K562 (cell line): ENCODE measurements around the gene AGO4. TPM values are rescaled to one million over a fixed set of nuclear protein-coding genes. Genes with fewer than 3 reads are reported as not detected.

ENCODE experiments used
- ATF4 ChIP-seq: fragments of 450-650 bp; formaldehyde crosslinking; IDR thresholded peaks from 2 replicates; pipeline ENCODE4 v1.4.0; 2022; ENCODE audit warnings: mild to moderate bottlenecking, moderate library complexity
- BHLHE40 ChIP-seq: IDR thresholded peaks from 2 replicates; pipeline ENCODE4 v1.6.1; 2011; ENCODE audit warnings: low read length, improper control_type of control experiment
- BRD9 ChIP-seq: fragments of 450-650 bp; IDR thresholded peaks from 2 replicates; pipeline ENCODE4 v1.6.1; 2018; ENCODE audit warnings: low read depth; ENCODE audit not compliant: partially characterized antibody
- HDAC1 ChIP-seq, 2 experiments: fragments of 450-650 bp; IDR thresholded peaks; 2 replicates each; pipeline ENCODE4 v1.6.1; 2016 to 2017; ENCODE audit warnings: inconsistent platforms in 1 of 2, mild to moderate bottlenecking in 1 of 2, moderate library complexity in 1 of 2
- HIVEP1 ChIP-seq: fragments of 250-450 bp; sonication (Bioruptor Pico); IDR thresholded peaks from 2 replicates; pipeline ENCODE4 v1.4.0; 2020; ENCODE audit warnings: mild to moderate bottlenecking
- HNRNPH1 ChIP-seq: fragments of 200-400 bp; formaldehyde crosslinking; optimal IDR thresholded peaks from 2 replicates; pipeline ENCODE3; 2017; ENCODE audit warnings: low read depth, mild to moderate bottlenecking, low read length, moderate library complexity
- KLF6 ChIP-seq: fragments of 250-450 bp; sonication (Bioruptor Pico); IDR thresholded peaks from 2 replicates; pipeline ENCODE4 v1.4.0; 2020; ENCODE audit warnings: mild to moderate bottlenecking, moderate library complexity, borderline replicate concordance
- MCM3 ChIP-seq: fragments of 450-650 bp; IDR thresholded peaks from 2 replicates; pipeline ENCODE4 v1.6.1; 2016
- MEF2A ChIP-seq: IDR thresholded peaks from 2 replicates; pipeline ENCODE4 v1.6.1; 2011; ENCODE audit warnings: low read depth, mild to moderate bottlenecking, low read length, moderate library complexity; ENCODE audit not compliant: control insufficient read depth
- NFXL1 ChIP-seq: fragments of 450-650 bp; formaldehyde crosslinking; IDR thresholded peaks from 2 replicates; pipeline ENCODE4 v1.4.0; 2021; ENCODE audit warnings: mild to moderate bottlenecking
- NONO ChIP-seq, 2 experiments: fragments of 200-400 bp in 1 of 2; fragments of 450-650 bp in 1 of 2; formaldehyde crosslinking in 1 of 2; IDR thresholded peaks; 2 replicates each; pipeline ENCODE4 v1.6.1; 2017; ENCODE audit warnings: low read depth in 2 of 2, mild to moderate bottlenecking in 2 of 2, moderate library complexity in 2 of 2, low read length in 1 of 2
- PHF8 ChIP-seq: fragments of 200-600 bp; sonication (generic); IDR thresholded peaks from 2 replicates; pipeline ENCODE4 v1.6.1; 2012; ENCODE audit warnings: mixed run types, mild to moderate bottlenecking, inconsistent platforms, low read length, moderate library complexity, borderline replicate concordance
- POLR2B ChIP-seq: fragments of 450-650 bp; IDR thresholded peaks from 2 replicates; pipeline ENCODE4 v1.6.1; 2018; ENCODE audit warnings: low read depth; ENCODE audit not compliant: partially characterized antibody
- PTBP1 ChIP-seq: fragments of 200-400 bp; formaldehyde crosslinking; IDR thresholded peaks from 2 replicates; pipeline ENCODE4 v1.6.1; 2017; ENCODE audit warnings: low read depth, low read length
- SAFB2 ChIP-seq: fragments of 200-400 bp; formaldehyde crosslinking; IDR thresholded peaks from 2 replicates; pipeline ENCODE4 v1.6.1; 2018; ENCODE audit warnings: borderline replicate concordance, low read length, low read depth, moderate library complexity; ENCODE audit not compliant: severe bottlenecking
- SMARCC2 ChIP-seq: fragments of 450-650 bp; IDR thresholded peaks from 2 replicates; pipeline ENCODE4 v1.6.1; 2017; ENCODE audit warnings: antibody characterized with exemption, moderate library complexity, mild to moderate bottlenecking, low read depth
- TCF3 ChIP-seq: sonication (generic); formaldehyde crosslinking; IDR thresholded peaks from 2 replicates; pipeline ENCODE4 v1.4.0; 2020; ENCODE audit warnings: mild to moderate bottlenecking, missing genetic modification reagents
- WHSC1 ChIP-seq: IDR thresholded peaks from one replicate; pipeline ENCODE4 v1.6.1; 2012; ENCODE audit warnings: low read length, control low read depth, inconsistent platforms
- ZNF134 ChIP-seq: fragments of 250-450 bp; sonication (Bioruptor Pico); conservative IDR thresholded peaks from 2 replicates; pipeline ENCODE4 v1.4.0; 2020
- ZNF696 ChIP-seq: fragments of 250-450 bp; sonication (Bioruptor Pico); conservative IDR thresholded peaks from 2 replicates; pipeline ENCODE4 v1.4.0; 2020; ENCODE audit warnings: mild to moderate bottlenecking, moderate library complexity
- ZNF699 ChIP-seq: fragments of 250-450 bp; sonication (Bioruptor Pico); IDR thresholded peaks from 2 replicates; pipeline ENCODE4 v1.8.0; 2021; ENCODE audit warnings: mild to moderate bottlenecking, moderate library complexity; ENCODE audit not compliant: insufficient replicate concordance
- ZNF785 ChIP-seq: fragments of 250-450 bp; sonication (Bioruptor Pico); IDR thresholded peaks from 2 replicates; pipeline ENCODE4 v1.4.0; 2020; ENCODE audit warnings: mild to moderate bottlenecking
- polyA plus RNA-seq, 8 experiments: library from polyadenylated mRNA; depleted of rRNA in 4 of 8; stranded (reverse) in 5 of 8; unstranded in 3 of 8; fragments of >200 nt; fragmentation: Nextera tagmentation in 2 of 8; fragmentation: Illumina TruSeq in 1 of 8; extraction: Ambion mirVana in 2 of 8; extraction: Trizol in 1 of 8; gene quantifications; 2 replicates each; pipeline versions ENCODE4 v1.2.1 to v1.2.3, GENCODE V29; 2011 to 2014; ENCODE audit warnings: inconsistent platforms in 1 of 8, missing spikeins in 1 of 8
- total RNA-seq, 7 experiments: library from RNA; depleted of rRNA in 6 of 7; stranded (reverse); fragments of >200 nt in 6 of 7; fragmentation: Illumina TruSeq in 2 of 7; extraction: Trizol in 2 of 7; gene quantifications; 2 replicates each; pipeline versions ENCODE4 v1.2.1 to v1.2.3, GENCODE V29; 2011 to 2021; ENCODE audit warnings: low replicate concordance in 1 of 7
- TF ChIP-seq, protein P1 (sequence below): fragments of 450-650 bp; IDR thresholded peaks from 2 replicates; pipeline ENCODE4 v1.6.1; 2018; ENCODE audit not compliant: partially characterized antibody
- TF ChIP-seq, protein P2 (sequence below): fragments of 250-450 bp; sonication (Bioruptor Pico); IDR thresholded peaks from 2 replicates; pipeline ENCODE4 v1.8.0; 2021; ENCODE audit warnings: moderate library complexity, mild to moderate bottlenecking, inconsistent platforms

Gene AGO4
- total and polyA plus RNA-seq, 9 of the 15 experiments (the other 6 are each of a cell fraction or from before 2014, with no cell fraction given) = 1.3 to 10.5 (median 6.5) TPM

- TF ChIP-seq SMARCC2 = no peak
- no peak for TF ChIP-seq SAFB2
- TF ChIP-seq, protein P1, sequence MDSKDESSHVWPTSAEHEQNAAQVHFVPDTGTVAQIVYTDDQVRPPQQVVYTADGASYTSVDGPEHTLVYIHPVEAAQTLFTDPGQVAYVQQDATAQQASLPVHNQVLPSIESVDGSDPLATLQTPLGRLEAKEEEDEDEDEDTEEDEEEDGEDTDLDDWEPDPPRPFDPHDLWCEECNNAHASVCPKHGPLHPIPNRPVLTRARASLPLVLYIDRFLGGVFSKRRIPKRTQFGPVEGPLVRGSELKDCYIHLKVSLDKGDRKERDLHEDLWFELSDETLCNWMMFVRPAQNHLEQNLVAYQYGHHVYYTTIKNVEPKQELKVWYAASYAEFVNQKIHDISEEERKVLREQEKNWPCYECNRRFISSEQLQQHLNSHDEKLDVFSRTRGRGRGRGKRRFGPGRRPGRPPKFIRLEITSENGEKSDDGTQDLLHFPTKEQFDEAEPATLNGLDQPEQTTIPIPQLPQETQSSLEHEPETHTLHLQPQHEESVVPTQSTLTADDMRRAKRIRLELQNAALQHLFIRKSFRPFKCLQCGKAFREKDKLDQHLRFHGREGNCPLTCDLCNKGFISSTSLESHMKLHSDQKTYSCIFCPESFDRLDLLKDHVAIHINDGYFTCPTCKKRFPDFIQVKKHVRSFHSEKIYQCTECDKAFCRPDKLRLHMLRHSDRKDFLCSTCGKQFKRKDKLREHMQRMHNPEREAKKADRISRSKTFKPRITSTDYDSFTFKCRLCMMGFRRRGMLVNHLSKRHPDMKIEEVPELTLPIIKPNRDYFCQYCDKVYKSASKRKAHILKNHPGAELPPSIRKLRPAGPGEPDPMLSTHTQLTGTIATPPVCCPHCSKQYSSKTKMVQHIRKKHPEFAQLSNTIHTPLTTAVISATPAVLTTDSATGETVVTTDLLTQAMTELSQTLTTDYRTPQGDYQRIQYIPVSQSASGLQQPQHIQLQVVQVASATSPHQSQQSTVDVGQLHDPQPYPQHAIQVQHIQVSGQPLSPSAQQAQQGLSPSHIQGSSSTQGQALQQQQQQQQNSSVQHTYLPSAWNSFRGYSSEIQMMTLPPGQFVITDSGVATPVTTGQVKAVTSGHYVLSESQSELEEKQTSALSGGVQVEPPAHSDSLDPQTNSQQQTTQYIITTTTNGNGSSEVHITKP = peak; percentile 78
- TF ChIP-seq PTBP1 = no peak
- TF ChIP-seq ZNF134 = no peak
- TF ChIP-seq MCM3 = no peak
- no peak for TF ChIP-seq TCF3 (CRISPR knock-in tag)
- TF ChIP-seq, protein P2, sequence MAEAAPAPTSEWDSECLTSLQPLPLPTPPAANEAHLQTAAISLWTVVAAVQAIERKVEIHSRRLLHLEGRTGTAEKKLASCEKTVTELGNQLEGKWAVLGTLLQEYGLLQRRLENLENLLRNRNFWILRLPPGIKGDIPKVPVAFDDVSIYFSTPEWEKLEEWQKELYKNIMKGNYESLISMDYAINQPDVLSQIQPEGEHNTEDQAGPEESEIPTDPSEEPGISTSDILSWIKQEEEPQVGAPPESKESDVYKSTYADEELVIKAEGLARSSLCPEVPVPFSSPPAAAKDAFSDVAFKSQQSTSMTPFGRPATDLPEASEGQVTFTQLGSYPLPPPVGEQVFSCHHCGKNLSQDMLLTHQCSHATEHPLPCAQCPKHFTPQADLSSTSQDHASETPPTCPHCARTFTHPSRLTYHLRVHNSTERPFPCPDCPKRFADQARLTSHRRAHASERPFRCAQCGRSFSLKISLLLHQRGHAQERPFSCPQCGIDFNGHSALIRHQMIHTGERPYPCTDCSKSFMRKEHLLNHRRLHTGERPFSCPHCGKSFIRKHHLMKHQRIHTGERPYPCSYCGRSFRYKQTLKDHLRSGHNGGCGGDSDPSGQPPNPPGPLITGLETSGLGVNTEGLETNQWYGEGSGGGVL (CRISPR knock-in tag) = no peak
- TF ChIP-seq ZNF699 (CRISPR knock-in tag) = no peak
- no peak for TF ChIP-seq NFXL1 (CRISPR knock-in tag)
- TF ChIP-seq PHF8 = peak; percentile 51; the same call in 1 of the 2 replicates
- no peak for TF ChIP-seq HNRNPH1
- no peak for TF ChIP-seq HDAC1 (IDR thresholded peaks at IDR 0.05)
- no peak for TF ChIP-seq HIVEP1 (CRISPR knock-in tag)
- no peak for TF ChIP-seq MEF2A
- no peak for TF ChIP-seq ATF4 (CRISPR knock-in tag)
- TF ChIP-seq WHSC1 = no peak
- 0 out of 4 replicates have a peak, but pooled peaks of 1 of the 2 experiments have one; percentile 24 for TF ChIP-seq NONO (IDR thresholded peaks at IDR 0.05; ENCODE audit: low read depth in 2 of 2, low read length in 1 of 2)
- no peak for TF ChIP-seq KLF6 (CRISPR knock-in tag)
- TF ChIP-seq BRD9 = no peak
- no peak for TF ChIP-seq BHLHE40
- TF ChIP-seq ZNF696 = no peak
- TF ChIP-seq ZNF785 (CRISPR knock-in tag) = no peak
- no peak for TF ChIP-seq POLR2B
Observed at GRCh38 chr1:35808450-35809113, 766 bp downstream of the AGO4 start (continued).
